ENCODE measurements around the gene SIMC1.
"Not testable (repeated sequence)": the region's sequence is repeated elsewhere in the genome, so short reads cannot be mapped to it uniquely, and the experiment has no call there.

- TF ChIP-seq POLR2AphosphoS5 (IDR thresholded peaks at IDR 0.05; ENCODE audit: low read depth, low read length); POLR2A (IDR thresholded peaks at IDR 0.05; ENCODE audit: low read depth, low read length); TAF1 (IDR thresholded peaks at IDR 0.05; ENCODE audit: borderline replicate concordance, low read depth, low read length): not testable (repeated sequence)
Observed at GRCh38 chr5:176217764-176218163, 20.5 kb upstream of the SIMC1 start.
